Liver (tissue), 9 donors: ENCODE data around the gene EN2. TPM values are rescaled to one million over a fixed set of nuclear protein-coding genes. Genes with fewer than 3 reads are reported as not detected.

Experiments used
- DNase-seq: peaks from one replicate; pipeline ENCODE4 v3.0.0-alpha.2; 2017; ENCODE audit warnings: low spot score
- H3K27ac ChIP-seq, 2 donors: one replicate each; pipeline ENCODE4 v1.7.0; 2013; ENCODE audit warnings: inconsistent platforms in 2 of 2, low read length in 2 of 2, control low read depth in 1 of 2, low read depth in 1 of 2, mild to moderate bottlenecking in 1 of 2
- H3K27me3 ChIP-seq, 4 donors: one replicate each; pipeline versions ENCODE4 v1.6.1 to v1.7.0; 2013; ENCODE audit warnings: low read length in 3 of 4, inconsistent platforms in 1 of 4, mild to moderate bottlenecking in 1 of 4, moderate library complexity in 1 of 4; ENCODE audit not compliant: control insufficient read depth in 4 of 4, insufficient read depth in 4 of 4
- H3K36me3 ChIP-seq, 4 donors: one replicate each; pipeline versions ENCODE4 v1.6.1 to v1.7.0; 2013; ENCODE audit warnings: low read length in 3 of 4, mild to moderate bottlenecking in 3 of 4, low read depth in 1 of 4, moderate library complexity in 1 of 4; ENCODE audit not compliant: control insufficient read depth in 4 of 4, insufficient read depth in 3 of 4
- H3K4me1 ChIP-seq, 4 donors: one replicate each; pipeline versions ENCODE4 v1.6.1 to v1.7.0; 2013; ENCODE audit warnings: low read length in 3 of 4, mild to moderate bottlenecking in 3 of 4, moderate library complexity in 1 of 4; ENCODE audit not compliant: control insufficient read depth in 4 of 4, insufficient read depth in 4 of 4
- H3K4me3 ChIP-seq, 3 donors: one replicate each; pipeline versions ENCODE4 v1.6.1 to v1.7.0; 2013; ENCODE audit warnings: low read length in 3 of 3, control low read depth in 1 of 3, low read depth in 1 of 3, mild to moderate bottlenecking in 1 of 3
- H3K9ac ChIP-seq, 2 donors: one replicate each; pipeline ENCODE4 v1.7.0; 2013; ENCODE audit warnings: low read length in 2 of 2, mild to moderate bottlenecking in 2 of 2, moderate library complexity in 2 of 2, control low read depth in 1 of 2, low read depth in 1 of 2
- H3K9me3 ChIP-seq, 4 donors: one replicate each; pipeline versions ENCODE4 v1.6.1 to v1.7.0; 2013; ENCODE audit warnings: low read length in 3 of 4; ENCODE audit not compliant: control insufficient read depth in 4 of 4
- ATF3 ChIP-seq: IDR thresholded peaks from 2 replicates; pipeline ENCODE4 v1.6.1; 2016; ENCODE audit warnings: antibody characterized with exemption
- CTCF ChIP-seq: fragments of 150-350 bp; IDR thresholded peaks from 2 replicates; pipeline ENCODE4 v1.5.1; 2017; ENCODE audit warnings: improper control_type of control experiment, low read depth, low read length; ENCODE audit not compliant: missing input control
- EGR1 ChIP-seq, 2 donors: IDR thresholded peaks; 2 replicates each; pipeline ENCODE4 v1.6.1; 2016 to 2018; ENCODE audit warnings: antibody characterized with exemption in 2 of 2, low read depth in 2 of 2
- FOXA1 ChIP-seq: IDR thresholded peaks from 2 replicates; pipeline ENCODE4 v1.6.1; 2016; ENCODE audit warnings: antibody characterized with exemption
- FOXA2 ChIP-seq: IDR thresholded peaks from 2 replicates; pipeline ENCODE4 v1.6.1; 2016; ENCODE audit warnings: antibody characterized with exemption
- GABPA ChIP-seq, 2 donors: IDR thresholded peaks in 1 of 2; conservative IDR thresholded peaks in 1 of 2; 2 replicates each; pipeline ENCODE4 v1.6.1; 2016; ENCODE audit warnings: antibody characterized with exemption in 2 of 2, mild to moderate bottlenecking in 1 of 2, moderate library complexity in 1 of 2
- HNF4A ChIP-seq, 2 donors: conservative IDR thresholded peaks; 2 replicates each; pipeline ENCODE4 v1.6.1; 2016; ENCODE audit warnings: antibody characterized with exemption in 2 of 2, mild to moderate bottlenecking in 2 of 2
- HNF4G ChIP-seq: IDR thresholded peaks from 2 replicates; pipeline ENCODE4 v1.6.1; 2016; ENCODE audit warnings: antibody characterized with exemption
- JUND ChIP-seq, 2 donors: IDR thresholded peaks; 2 replicates each; pipeline ENCODE4 v1.6.1; 2016; ENCODE audit warnings: antibody characterized with exemption in 2 of 2
- MAX ChIP-seq: IDR thresholded peaks from 2 replicates; pipeline ENCODE4 v1.6.1; 2016; ENCODE audit warnings: antibody characterized with exemption
- NR2F2 ChIP-seq: IDR thresholded peaks from 2 replicates; pipeline ENCODE4 v1.6.1; 2016; ENCODE audit warnings: antibody characterized with exemption
- RAD21 ChIP-seq, 2 donors: IDR thresholded peaks; 2 replicates each; pipeline ENCODE4 v1.6.1; 2016; ENCODE audit warnings: antibody characterized with exemption in 2 of 2, mild to moderate bottlenecking in 2 of 2
- REST ChIP-seq: IDR thresholded peaks from 2 replicates; pipeline ENCODE4 v1.6.1; 2016; ENCODE audit warnings: antibody characterized with exemption, mild to moderate bottlenecking
- RXRA ChIP-seq, 2 donors: IDR thresholded peaks; 2 replicates each; pipeline ENCODE4 v1.6.1; 2017 to 2018; ENCODE audit warnings: antibody characterized with exemption in 2 of 2, mild to moderate bottlenecking in 1 of 2
- SP1 ChIP-seq: IDR thresholded peaks from 2 replicates; pipeline ENCODE4 v1.6.1; 2018; ENCODE audit warnings: antibody characterized with exemption, mild to moderate bottlenecking
- TAF1 ChIP-seq: conservative IDR thresholded peaks from 2 replicates; pipeline ENCODE4 v1.6.1; 2016; ENCODE audit warnings: antibody characterized with exemption, mild to moderate bottlenecking
- YY1 ChIP-seq: IDR thresholded peaks from 2 replicates; pipeline ENCODE4 v1.6.1; 2016; ENCODE audit warnings: antibody characterized with exemption, mild to moderate bottlenecking
- ZBTB33 ChIP-seq: IDR thresholded peaks from 2 replicates; pipeline ENCODE4 v1.6.1; 2016; ENCODE audit warnings: antibody characterized with exemption
- WGBS: extraction: QIAGEN DNeasy Blood & Tissue Kit; methylation state at CpG from one replicate; pipeline ENCODE4 v1.1.7; 2013; 5-methylcytosine and 5-hydroxymethylcytosine counted together
- polyA plus RNA-seq, 2 donors: library from polyadenylated mRNA; stranded (reverse) in 1 of 2; unstranded in 1 of 2; fragments of 200-250 nt in 1 of 2; fragments of >200 nt in 1 of 2; fragmentation: Nextera tagmentation in 1 of 2; extraction: Ambion mirVana in 1 of 2; gene quantifications; one replicate each; pipeline versions ENCODE4 v1.2.1 to v1.2.3, GENCODE V29; 2013 to 2015
- total RNA-seq, 2 donors: library from RNA; depleted of rRNA; stranded (reverse); fragments of >200 nt; gene quantifications; one replicate each; pipeline ENCODE4 v1.2.3, GENCODE V29; 2014
- donor health status: healthy.
- donor health status: healthy.
- donor health status: healthy.
- donor health status: healthy.
- donor health status: healthy.

EN2 gene
- total and polyA plus RNA-seq, 4 donors, result under 0.01 TPM; not detected in 3

GRCh38 chr7:155439311-155440017 lies 18.5 kb upstream of the EN2 start:
- H3K27ac ChIP-seq, result no peak overlapping the region
- DNase-seq, result no peak
- no peaks in the 10 kb centered on the region for H3K9me3 ChIP-seq
- 63% methylated on average over 20 of the region's 20 CpGs for WGBS
- H3K4me1 ChIP-seq, result no peaks in the 10 kb centered on the region
- no peak overlapping the region for H3K4me3 ChIP-seq
- TF ChIP-seq FOXA2, result no peak
- no peak for TF ChIP-seq REST
- TF ChIP-seq NR2F2, result no peak
- TF ChIP-seq TAF1, result no peak
- no peak for TF ChIP-seq GABPA (IDR thresholded peaks at IDR 0.05 in 1 of 2, conservative IDR thresholded peaks at IDR 0.05 in 1 of 2)
- no peak for TF ChIP-seq RAD21 (IDR thresholded peaks at IDR 0.05)
- TF ChIP-seq CTCF, result no peak
- no peak for TF ChIP-seq FOXA1
- TF ChIP-seq HNF4G, result no peak
- TF ChIP-seq ATF3, result no peak
- peaks cover 2 to 15% (median 4%) of the 10 kb centered on the region in 4 donors for H3K27me3 ChIP-seq
- no peak overlapping the region for H3K9ac ChIP-seq
- H3K36me3 ChIP-seq, result no peaks in the 10 kb centered on the region

- TF ChIP-seq JUND (IDR thresholded peaks at IDR 0.05) (no peak), EGR1 (IDR thresholded peaks at IDR 0.05; ENCODE audit: low read depth in 2 of 2) (no peak), GABPA (IDR thresholded peaks at IDR 0.05 in 1 of 2, conservative IDR thresholded peaks at IDR 0.05 in 1 of 2) (no peak)
- Histone ChIP-seq H3K9ac (no peak overlapping the region), H3K27ac (no peak overlapping the region), H3K27me3 (peaks cover 2 to 15% (median 4%) of the 10 kb centered on the region in 4 donors), H3K9me3 (no peaks in the 10 kb centered on the region), H3K4me3 (no peak overlapping the region), H3K4me1 (no peaks in the 10 kb centered on the region), H3K36me3 (no peaks in the 10 kb centered on the region)
- 58% methylated on average over 8 of the region's 8 CpGs for WGBS
- no peak for DNase-seq
These were observed 17.9 kb upstream of the EN2 start for GRCh38 chr7:155440018-155440410.

GRCh38 chr7:155441856-155442255 lies 16.1 kb upstream of the EN2 start:
- H3K4me1 ChIP-seq, result no peaks in the 10 kb centered on the region
- TF ChIP-seq RXRA (IDR thresholded peaks at IDR 0.05) (no peak), MAX (no peak), SP1 (no peak), HNF4G (no peak), ZBTB33 (no peak), FOXA2 (no peak), HNF4A (conservative IDR thresholded peaks at IDR 0.05) (no peak), YY1 (no peak)
- no peaks in the 10 kb centered on the region for H3K36me3 ChIP-seq
- no peak for DNase-seq
- H3K27ac ChIP-seq, result no peak overlapping the region
- peaks cover 2 to 11% (median 4%) of the 10 kb centered on the region in 4 donors for H3K27me3 ChIP-seq
- no peak overlapping the region for H3K4me3 ChIP-seq
- 53% methylated on average over 6 of the region's 6 CpGs for WGBS
- no peaks in the 10 kb centered on the region for H3K9me3 ChIP-seq
- H3K9ac ChIP-seq, result no peak overlapping the region
